Ovary (tissue), 3 donors: ENCODE measurements around the gene UBE4A.

ENCODE experiments used
- EP300 ChIP-seq: sonication (generic); formaldehyde crosslinking; IDR thresholded peaks from one replicate; pipeline ENCODE4 v1.6.1; 2017; ENCODE audit warnings: antibody characterized with exemption
- POLR2A ChIP-seq: fragments of 450-650 bp; IDR thresholded peaks from one replicate; pipeline ENCODE4 v1.6.1; 2017; ENCODE audit warnings: antibody characterized with exemption, mild to moderate bottlenecking, moderate library complexity
- TF ChIP-seq, protein P1 (sequence below), 3 donors: fragments of 450-650 bp in 2 of 3; fragments of 200-600 bp in 1 of 3; IDR thresholded peaks; one replicate each; pipeline versions ENCODE4 v1.5.1 to v1.8.0; 2016 to 2022; ENCODE audit warnings: antibody characterized with exemption in 3 of 3, mild to moderate bottlenecking in 1 of 3
- donor health status: DM: no; HTN: no; CAD: no.

DNA sequence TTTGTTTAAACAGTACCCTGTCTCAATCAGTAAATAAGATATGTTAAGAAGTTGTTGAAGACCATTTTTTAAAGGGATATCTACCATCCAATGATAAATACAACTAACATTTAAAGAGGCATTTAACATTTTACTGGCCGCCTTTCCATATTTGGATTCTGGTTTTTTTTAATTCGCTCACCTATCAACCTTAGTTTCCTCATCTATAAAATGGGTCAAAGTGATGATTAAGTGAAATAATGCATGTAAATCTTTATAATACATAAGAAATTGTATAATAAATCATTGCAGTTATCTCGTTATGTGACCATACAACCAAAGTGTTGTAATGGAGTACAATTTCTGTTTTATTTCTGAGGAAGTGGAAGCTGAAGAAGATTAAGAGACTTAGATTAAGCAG lies 24.3 kb downstream of the UBE4A start:
- TF ChIP-seq, protein P1, sequence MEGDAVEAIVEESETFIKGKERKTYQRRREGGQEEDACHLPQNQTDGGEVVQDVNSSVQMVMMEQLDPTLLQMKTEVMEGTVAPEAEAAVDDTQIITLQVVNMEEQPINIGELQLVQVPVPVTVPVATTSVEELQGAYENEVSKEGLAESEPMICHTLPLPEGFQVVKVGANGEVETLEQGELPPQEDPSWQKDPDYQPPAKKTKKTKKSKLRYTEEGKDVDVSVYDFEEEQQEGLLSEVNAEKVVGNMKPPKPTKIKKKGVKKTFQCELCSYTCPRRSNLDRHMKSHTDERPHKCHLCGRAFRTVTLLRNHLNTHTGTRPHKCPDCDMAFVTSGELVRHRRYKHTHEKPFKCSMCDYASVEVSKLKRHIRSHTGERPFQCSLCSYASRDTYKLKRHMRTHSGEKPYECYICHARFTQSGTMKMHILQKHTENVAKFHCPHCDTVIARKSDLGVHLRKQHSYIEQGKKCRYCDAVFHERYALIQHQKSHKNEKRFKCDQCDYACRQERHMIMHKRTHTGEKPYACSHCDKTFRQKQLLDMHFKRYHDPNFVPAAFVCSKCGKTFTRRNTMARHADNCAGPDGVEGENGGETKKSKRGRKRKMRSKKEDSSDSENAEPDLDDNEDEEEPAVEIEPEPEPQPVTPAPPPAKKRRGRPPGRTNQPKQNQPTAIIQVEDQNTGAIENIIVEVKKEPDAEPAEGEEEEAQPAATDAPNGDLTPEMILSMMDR (IDR thresholded peaks at IDR 0.05) = no peak
- TF ChIP-seq POLR2A (no peak), EP300 (no peak)
